HepG2 (cell line): ENCODE measurements around the gene ADGRV1.

Experiments
- HMG20A ChIP-seq: IDR thresholded peaks from 2 replicates; pipeline ENCODE4 v1.6.1; 2016; ENCODE audit warnings: borderline replicate concordance
- MATR3 ChIP-seq: sonication (generic); formaldehyde crosslinking; IDR thresholded peaks from 2 replicates; pipeline ENCODE4 v1.4.0; 2020; ENCODE audit warnings: missing genetic modification reagents
- PHF20 ChIP-seq: sonication (generic); formaldehyde crosslinking; IDR thresholded peaks from 2 replicates; pipeline ENCODE4 v1.5.0; 2020; ENCODE audit warnings: mild to moderate bottlenecking, missing genetic modification reagents
- PRDM10 ChIP-seq: sonication (generic); formaldehyde crosslinking; IDR thresholded peaks from 2 replicates; pipeline ENCODE4 v1.4.0; 2020; ENCODE audit warnings: low read depth, missing genetic modification reagents
- SMYD3 ChIP-seq: sonication (generic); formaldehyde crosslinking; IDR thresholded peaks from 2 replicates; pipeline ENCODE4 v1.8.1; 2023; ENCODE audit warnings: mild to moderate bottlenecking, missing genetic modification reagents
- ZNF615 ChIP-seq: sonication (generic); formaldehyde crosslinking; IDR thresholded peaks from 2 replicates; pipeline ENCODE4 v1.5.0; 2020; ENCODE audit warnings: mild to moderate bottlenecking, missing genetic modification reagents, borderline replicate concordance
- TF ChIP-seq, protein P1 (sequence below): sonication (generic); formaldehyde crosslinking; IDR thresholded peaks from 2 replicates; pipeline ENCODE4 v1.5.1; 2020; ENCODE audit warnings: missing genetic modification reagents, mild to moderate bottlenecking, borderline replicate concordance

DNA sequence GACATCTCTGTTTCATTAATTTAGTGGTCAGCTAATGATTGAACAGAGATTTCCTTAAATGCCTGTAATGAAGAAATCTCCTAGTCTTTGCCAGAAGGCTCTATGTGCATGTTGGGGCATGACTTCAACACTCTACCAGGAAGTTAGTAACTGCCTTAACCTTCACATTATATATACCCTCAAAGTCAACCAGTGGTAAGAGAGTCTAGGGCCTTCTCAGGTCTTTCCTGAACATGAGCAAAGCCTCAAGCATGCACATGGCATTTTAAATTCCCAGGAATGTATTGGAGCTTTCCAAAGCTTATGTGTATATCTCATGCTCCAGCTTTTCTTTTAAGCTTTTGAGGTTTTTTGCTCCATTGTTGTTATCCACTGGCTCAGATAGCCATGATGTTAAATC is 436.2 kb downstream of the ADGRV1 start:
- no peak for TF ChIP-seq HMG20A (CRISPR knock-in tag)
- no peak for TF ChIP-seq SMYD3 (CRISPR knock-in tag)
- TF ChIP-seq PRDM10 = no peak
- no peak for TF ChIP-seq ZNF615 (CRISPR knock-in tag)
- no peak for TF ChIP-seq PHF20 (CRISPR knock-in tag)
- no peak for TF ChIP-seq MATR3
- TF ChIP-seq, protein P1, sequence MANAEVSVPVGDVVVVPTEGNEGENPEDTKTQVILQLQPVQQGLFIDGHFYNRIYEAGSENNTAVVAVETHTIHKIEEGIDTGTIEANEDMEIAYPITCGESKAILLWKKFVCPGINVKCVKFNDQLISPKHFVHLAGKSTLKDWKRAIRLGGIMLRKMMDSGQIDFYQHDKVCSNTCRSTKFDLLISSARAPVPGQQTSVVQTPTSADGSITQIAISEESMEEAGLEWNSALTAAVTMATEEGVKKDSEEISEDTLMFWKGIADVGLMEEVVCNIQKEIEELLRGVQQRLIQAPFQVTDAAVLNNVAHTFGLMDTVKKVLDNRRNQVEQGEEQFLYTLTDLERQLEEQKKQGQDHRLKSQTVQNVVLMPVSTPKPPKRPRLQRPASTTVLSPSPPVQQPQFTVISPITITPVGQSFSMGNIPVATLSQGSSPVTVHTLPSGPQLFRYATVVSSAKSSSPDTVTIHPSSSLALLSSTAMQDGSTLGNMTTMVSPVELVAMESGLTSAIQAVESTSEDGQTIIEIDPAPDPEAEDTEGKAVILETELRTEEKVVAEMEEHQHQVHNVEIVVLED (CRISPR knock-in tag) = no peak
